HG03575 (cell line): ENCODE data around the gene MYO15B.

ENCODE experiments used
- ATAC-seq: cut with Tn5 transposase; IDR thresholded peaks from one replicate; pipeline ENCODE4 v1.9.1; 2021; ENCODE audit not compliant: unreplicated experiment, insufficient number of reproducible peaks, low FRiP score; ENCODE audit errors: extremely low read depth

Gene MYO15B

DNA sequence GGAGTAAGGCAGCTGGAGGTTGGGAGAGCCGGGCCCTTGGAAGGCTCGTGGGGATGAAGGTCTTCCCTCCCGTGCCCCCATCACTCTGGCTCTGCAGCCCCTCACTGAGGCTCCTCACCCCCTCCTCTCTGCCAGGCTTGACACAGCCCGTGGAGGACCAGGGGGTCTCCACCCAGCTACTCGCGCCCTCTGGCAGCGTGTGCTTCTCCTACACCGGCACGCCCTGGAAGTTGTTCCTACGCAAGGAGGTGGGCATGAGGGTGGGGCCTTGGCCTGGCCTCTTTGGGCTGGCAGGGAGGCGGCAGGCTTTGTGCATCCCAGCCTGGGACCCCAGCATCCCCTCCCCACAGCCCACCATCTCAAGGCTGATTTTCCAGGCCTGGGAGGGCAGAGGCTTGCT, 30.1 kb downstream of the MYO15B start:
- no peak for ATAC-seq

- no peak for ATAC-seq
Measured at GRCh38 chr17:75619506-75620431, 32.2 kb downstream of the MYO15B start.

DNA sequence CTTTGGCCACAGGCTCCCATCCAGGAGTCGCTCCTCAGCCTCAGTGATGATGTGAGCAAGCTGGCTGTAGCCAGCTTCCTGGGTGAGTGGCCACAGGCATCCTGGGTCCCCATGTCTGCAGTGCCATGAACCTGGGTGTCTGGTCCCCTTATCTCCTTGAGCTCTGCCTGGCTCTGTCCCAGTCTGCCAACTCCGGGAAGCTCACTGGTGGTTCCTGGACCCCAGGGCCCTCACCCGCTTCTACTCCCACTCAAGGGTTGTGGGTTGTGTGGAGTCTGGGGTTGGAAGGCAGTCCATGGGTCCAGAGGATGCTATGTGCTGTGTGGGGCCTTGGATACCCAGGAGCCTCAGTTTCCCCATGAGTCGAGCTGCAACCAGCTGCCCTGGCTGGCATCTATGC, 33.9 kb downstream of the MYO15B start:
- ATAC-seq, result no peak

GRCh38 chr17:75622076-75622475, 34.5 kb downstream of the MYO15B start:
- ATAC-seq, result no peak

DNA sequence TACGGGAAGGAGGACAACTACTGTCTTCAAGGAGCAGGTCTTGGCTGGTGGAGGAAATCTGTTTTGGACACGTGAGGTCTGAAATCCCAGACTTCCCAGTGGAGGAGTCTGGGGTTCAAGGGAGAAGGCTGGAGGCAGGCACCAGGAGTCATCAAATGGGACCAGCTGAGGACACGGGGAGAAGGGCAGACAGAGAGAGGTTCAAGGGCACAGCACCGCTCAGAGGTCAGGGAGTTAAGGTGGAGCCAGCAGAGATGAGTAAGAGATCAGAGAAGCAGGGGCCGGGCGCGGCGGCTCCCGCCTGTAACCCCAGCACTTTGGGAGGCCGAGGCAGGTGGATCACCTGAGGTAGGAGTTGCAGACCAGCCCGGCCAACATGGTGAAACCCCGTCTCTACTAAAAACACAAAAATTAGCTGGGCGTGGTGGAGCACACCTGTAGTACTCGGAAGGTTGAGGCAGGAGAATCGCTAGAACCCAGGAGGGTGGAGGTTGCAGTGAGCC, 35.2 kb downstream of the MYO15B start:
- no peak for ATAC-seq

GRCh38 chr17:75623386-75623785, 35.8 kb downstream of the MYO15B start:
- ATAC-seq, result no peak

- ATAC-seq, result no peak
Measured at GRCh38 chr17:75624021-75624420, 36.4 kb downstream of the MYO15B start.

DNA sequence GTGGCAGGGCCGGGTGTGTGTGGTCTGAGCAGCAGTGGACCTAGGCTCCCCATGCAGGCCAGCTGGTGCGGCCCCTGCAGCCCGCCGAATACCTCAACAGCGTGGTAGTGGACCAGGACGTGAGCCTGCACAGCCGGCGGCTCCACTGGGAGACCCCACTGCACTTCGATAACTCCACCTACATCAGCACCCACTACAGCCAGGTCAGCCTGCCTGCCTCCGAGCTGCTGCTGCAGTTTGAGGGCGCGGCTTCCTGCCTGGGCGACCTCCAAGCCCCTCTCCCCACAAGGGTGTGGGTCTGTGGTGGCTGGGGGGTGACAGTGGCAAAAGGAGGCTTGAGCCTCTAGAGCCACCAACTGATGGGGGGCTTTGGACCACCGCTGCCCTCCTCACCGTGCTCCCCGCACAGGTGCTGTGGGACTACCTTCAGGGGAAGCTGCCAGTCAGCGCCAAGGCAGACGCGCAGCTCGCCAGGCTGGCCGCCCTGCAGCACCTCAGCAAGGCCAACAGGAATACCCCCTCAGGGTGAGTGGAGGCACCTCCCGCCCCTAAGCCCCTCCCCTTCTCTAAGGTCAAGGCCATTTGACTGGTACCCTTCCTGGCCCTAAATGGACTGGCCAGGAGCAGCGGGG, 37.2 kb downstream of the MYO15B start:
- ATAC-seq, result no peak

- no peak for ATAC-seq
Measured at GRCh38 chr17:75625813-75626486, 38.4 kb downstream of the MYO15B start.

DNA sequence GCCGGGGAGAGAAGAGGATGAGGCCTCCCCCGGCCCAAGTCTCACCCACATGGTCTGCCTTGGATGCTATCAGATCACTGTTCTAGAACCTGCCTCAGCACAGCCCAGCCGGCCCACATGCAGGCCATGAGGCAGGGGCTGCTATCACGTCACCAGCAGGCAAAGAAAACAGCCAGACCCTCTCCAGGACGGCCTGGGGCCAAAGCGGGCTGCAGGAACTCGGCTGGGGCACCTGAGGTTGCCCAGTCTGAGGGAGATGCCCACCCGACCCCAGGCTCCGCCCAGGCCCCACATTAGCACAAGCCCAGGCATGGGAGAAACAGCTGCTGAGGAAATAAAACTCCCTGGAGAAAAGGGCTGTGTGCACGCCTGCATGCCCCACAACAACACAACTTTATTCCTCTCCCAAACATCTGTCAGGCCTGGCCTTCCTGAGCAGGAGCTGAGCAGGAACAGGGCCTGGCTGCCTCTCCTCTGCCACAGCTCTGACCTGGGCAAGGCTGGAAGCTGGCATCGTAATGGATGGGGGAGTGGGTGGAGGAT, 39.0 kb downstream of the MYO15B start:
- no peak for ATAC-seq

GRCh38 chr17:75627094-75627493, 39.5 kb downstream of the MYO15B start:
- ATAC-seq, result no peak

DNA sequence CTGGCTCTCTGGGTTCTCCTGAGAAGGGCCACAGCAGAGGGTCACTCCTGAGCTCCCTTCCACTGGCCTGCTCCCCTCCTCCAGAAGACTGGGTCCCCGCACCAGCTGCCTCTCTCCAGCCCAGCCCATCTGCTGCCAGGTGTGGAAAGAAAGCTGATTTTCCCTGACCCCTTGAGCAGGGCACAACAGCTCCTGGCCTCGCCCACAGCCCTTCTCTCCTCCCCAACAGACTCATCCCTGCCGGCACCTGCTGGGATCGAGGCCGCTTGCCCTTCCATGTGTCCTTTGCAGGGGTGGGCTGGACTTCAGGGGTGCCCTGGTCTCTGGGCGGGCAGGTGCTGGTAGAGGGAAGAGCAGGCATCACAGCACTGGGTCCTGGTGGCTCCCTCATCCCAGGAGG, 40.8 kb downstream of the MYO15B start:
- no peak for ATAC-seq

- no peak for ATAC-seq
Measured at GRCh38 chr17:75629157-75629556, 41.6 kb downstream of the MYO15B start.

DNA sequence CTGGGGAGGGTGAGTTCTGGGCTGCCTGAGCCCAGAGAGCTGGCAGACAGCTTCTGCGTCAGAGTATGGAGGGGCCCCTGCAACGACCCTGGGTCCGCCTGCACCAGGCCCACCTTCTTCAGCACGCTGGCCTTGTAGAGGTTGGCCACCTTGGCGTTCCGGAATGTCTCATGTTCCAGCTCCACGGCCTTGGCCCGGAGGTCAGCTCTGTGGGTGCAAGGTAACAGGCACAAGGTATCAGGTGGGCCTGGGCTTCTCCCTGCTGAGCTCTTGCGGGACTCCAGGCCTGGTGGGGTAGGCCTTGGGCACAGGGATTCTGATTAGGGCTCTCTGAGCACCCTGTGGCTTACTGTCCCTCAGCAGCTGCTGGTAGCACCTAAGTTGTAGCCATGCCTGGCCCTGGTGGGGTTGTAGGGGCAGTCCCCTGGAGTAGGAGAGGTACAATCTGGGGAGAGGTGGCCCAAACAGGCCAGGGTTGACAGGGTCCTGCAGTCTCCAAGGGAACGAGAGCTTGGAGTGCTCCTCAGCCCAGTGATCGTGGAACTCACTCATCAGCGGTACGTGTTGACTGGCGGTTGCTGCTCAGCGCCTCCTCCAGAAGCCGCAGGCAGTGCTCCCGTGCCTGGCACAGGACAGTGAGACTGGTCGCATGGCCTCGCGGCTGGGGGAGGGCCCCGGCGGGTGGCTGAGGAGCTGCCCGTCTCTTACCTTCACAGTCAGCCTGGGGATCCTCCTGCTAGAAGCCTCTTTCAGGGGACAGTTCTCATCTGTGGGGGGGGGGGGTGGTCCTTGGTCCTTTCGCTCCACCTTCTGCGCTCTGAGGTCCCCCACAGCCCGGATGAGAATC, 42.7 kb downstream of the MYO15B start:
- no peak for ATAC-seq

DNA sequence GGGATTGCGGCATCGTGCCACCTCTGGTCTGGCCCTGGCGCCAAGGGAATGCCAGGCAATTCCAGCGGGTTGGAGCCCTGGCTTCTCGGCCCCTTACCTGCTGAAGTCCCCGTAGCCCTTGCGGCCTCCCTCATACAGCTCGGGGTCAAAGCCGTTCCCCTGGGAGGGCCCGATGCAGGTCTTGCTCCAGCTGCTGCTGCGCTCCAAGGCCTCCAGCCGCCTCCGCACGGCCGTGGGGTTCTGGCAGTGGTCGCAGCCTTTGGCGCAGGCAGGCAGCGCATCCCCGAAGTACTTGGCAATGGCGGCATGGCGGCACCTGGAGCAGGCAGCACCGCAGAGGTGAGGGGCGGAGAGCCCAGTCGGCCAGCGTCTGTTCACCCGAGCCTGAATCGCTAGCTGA, 43.8 kb downstream of the MYO15B start:
- no peak for ATAC-seq

DNA sequence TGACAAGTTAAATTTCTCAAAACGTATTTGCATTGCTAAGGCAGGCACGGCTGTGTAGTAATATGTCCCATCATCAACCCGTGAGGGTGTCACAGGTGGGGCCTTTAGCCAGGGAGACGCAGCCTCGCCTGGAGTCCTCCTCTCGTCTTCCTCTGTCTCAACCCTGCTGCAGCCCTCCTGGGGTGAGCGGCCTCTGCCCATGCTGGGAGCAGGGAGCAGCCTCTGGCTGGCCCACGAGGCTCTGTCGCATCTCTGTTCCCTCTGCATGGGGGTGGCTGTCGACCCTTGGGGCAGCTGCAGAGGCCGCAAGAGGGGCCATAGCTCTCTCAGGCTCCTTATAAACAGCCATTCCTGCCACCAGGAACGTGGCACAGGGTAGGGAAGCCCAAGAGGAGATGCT, 44.8 kb downstream of the MYO15B start:
- no peak for ATAC-seq

- no peak for ATAC-seq
Measured at GRCh38 chr17:75632863-75633485, 45.4 kb downstream of the MYO15B start, which contains the start of gene SMIM5. Gene SMIM5, plus strand, starts transcription at chr17:75633434. Its CDS starts 6,768 bp downstream, at chr17:75640202.
